T-cell (primary cell): Measurements from ENCODE around the gene MLH1. TPM values are rescaled to one million over a fixed set of nuclear protein-coding genes. Genes with fewer than 3 reads are reported as not detected.

Experiments used
- ATAC-seq, 4 experiments: fragments of 200-7000 bp in 3 of 4; fragments of 150-1000 bp in 1 of 4; cut with Tn5 transposase; replicated peaks in 1 of 4; 1 replicate in 3 of 4; 2 replicates in 1 of 4; pipeline ENCODE4 v1.10.0; 2021; ENCODE audit warnings: moderate library complexity in 3 of 4, mild to moderate bottlenecking in 2 of 4, moderate number of reproducible peaks in 1 of 4
- CTCF ChIA-PET, 2 donors: fragments of 300-600 bp; sonication (Branson Sonifier 250); formaldehyde crosslinking; loops; one replicate each; lab custom pipeline; 2022; ENCODE audit warnings: antibody characterized with exemption in 2 of 2; lab: Charles Lee
- POLR2A ChIA-PET, 2 donors: fragments of 300-600 bp; sonication (Branson Sonifier 250); formaldehyde crosslinking; loops; one replicate each; lab custom pipeline; 2022; ENCODE audit warnings: antibody characterized with exemption in 2 of 2; lab: Charles Lee
- DNase-seq, 35 experiments: peaks; one replicate each; pipeline versions ENCODE4 v3.0.0 to v3.0.0-alpha.2; 2013 to 2023
- H3K27ac ChIP-seq: one replicate; pipeline ENCODE4 v1.5.1; 2013; ENCODE audit warnings: low read length
- H3K27me3 ChIP-seq, 2 experiments: replicated peaks in 1 of 2; 1 replicate in 1 of 2; 2 replicates in 1 of 2; pipeline versions ENCODE4 v1.6.1 to v1.7.0; 2013; ENCODE audit warnings: low read length in 1 of 2, mixed read lengths in 1 of 2; ENCODE audit not compliant: control insufficient read depth in 2 of 2, insufficient read depth in 2 of 2; ENCODE audit errors: extremely low read depth in 1 of 2
- H3K36me3 ChIP-seq, 2 donors: 1 replicate in 1 of 2; 2 replicates in 1 of 2; pipeline versions ENCODE4 v1.6.1 to v1.7.0; 2013; ENCODE audit warnings: low read length in 1 of 2; ENCODE audit not compliant: control insufficient read depth in 2 of 2, insufficient read depth in 1 of 2; ENCODE audit errors: extremely low read depth in 1 of 2
- H3K4me1 ChIP-seq, 2 experiments: 1 replicate in 1 of 2; 2 replicates in 1 of 2; pipeline versions ENCODE4 v1.6.1 to v1.7.0; 2013; ENCODE audit warnings: low read length in 2 of 2, mixed read lengths in 1 of 2; ENCODE audit not compliant: insufficient read depth in 2 of 2, control insufficient read depth in 1 of 2; ENCODE audit errors: extremely low read depth in 1 of 2
- H3K4me3 ChIP-seq, 2 donors: 1 replicate in 1 of 2; 2 replicates in 1 of 2; pipeline versions ENCODE4 v1.5.1 to v1.7.0; 2013; ENCODE audit warnings: mild to moderate bottlenecking in 2 of 2, low read length in 1 of 2, moderate library complexity in 1 of 2; ENCODE audit not compliant: control insufficient read depth in 1 of 2; ENCODE audit errors: extremely low read depth in 1 of 2
- H3K9me3 ChIP-seq: 2 replicates; pipeline ENCODE4 v1.7.0; 2013
- H3K27ac Mint-ChIP-seq, 2 donors: one replicate each; pipeline ENCODE4 v1.8.0; 2020 to 2021; ENCODE audit warnings: mild to moderate bottlenecking in 2 of 2, mixed read lengths in 2 of 2
- H3K27me3 Mint-ChIP-seq, 2 donors: one replicate each; pipeline ENCODE4 v1.8.0; 2021 to 2022; ENCODE audit warnings: mixed read lengths in 2 of 2
- H3K36me3 Mint-ChIP-seq: one replicate; pipeline ENCODE4 v1.8.0; 2021; ENCODE audit warnings: mixed read lengths
- H3K4me1 Mint-ChIP-seq, 3 donors: one replicate each; pipeline ENCODE4 v1.8.0; 2020 to 2022; ENCODE audit warnings: mixed read lengths in 3 of 3, mild to moderate bottlenecking in 1 of 3
- H3K4me3 Mint-ChIP-seq, 3 donors: one replicate each; pipeline ENCODE4 v1.8.0; 2020 to 2022; ENCODE audit warnings: mild to moderate bottlenecking in 3 of 3, mixed read lengths in 3 of 3, moderate library complexity in 3 of 3
- H3K9me3 Mint-ChIP-seq, 3 donors: one replicate each; pipeline ENCODE4 v1.8.0; 2020 to 2022; ENCODE audit warnings: mixed read lengths in 3 of 3
- WGBS: methylation state at CpG from one replicate; pipeline ENCODE4 v1.1.5; 2013; ENCODE audit warnings: missing lambda C conversion rate; ENCODE audit not compliant: insufficient coverage; 5-methylcytosine and 5-hydroxymethylcytosine counted together
- total RNA-seq, 35 experiments: library from RNA in 6 of 35; stranded (reverse) in 6 of 35; fragments of 120-200 nt in 1 of 35; gene quantifications; one replicate each; pipeline versions ENCODE4 v1.2.1 to v1.2.4 and lab custom pipeline; 2013 to 2026

MLH1 gene
- total RNA-seq, 5 donors from 2014 or later (not counting 1 experiment from before 2014, with no cell fraction given): 24.7 to 32.4 (median 28.6) TPM

DNA sequence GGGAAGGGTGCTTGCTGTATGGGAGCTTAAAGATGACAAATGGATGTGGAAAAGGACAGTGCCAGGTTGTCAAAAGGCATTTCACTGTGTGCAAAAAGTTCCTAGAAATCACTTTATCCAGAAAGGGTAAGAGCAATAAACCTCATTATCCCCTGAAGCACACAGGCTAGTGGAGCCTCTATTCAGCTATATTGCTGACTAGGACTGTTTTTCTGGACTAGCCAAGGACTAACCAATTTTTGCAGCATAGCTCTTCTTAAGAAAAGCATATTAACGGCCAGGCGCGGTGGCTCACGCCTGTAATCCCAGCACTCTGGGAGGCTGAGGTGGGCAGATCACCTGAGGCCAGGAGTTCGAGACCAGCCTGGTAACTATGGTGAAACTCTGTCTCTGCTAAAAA is 64.8 kb downstream of the MLH1 start:
- Histone ChIP-seq H3K9me3 (no peaks in the 10 kb centered on the region), H3K36me3 (peaks cover 3 to 70% of the 10 kb centered on the region in 2 donors), H3K4me3 (no peak overlapping the region), H3K27ac (no peak overlapping the region), H3K4me1 (no peaks in the 10 kb centered on the region), H3K27me3 (no peaks in the 10 kb centered on the region)
- Mint-ChIP-seq H3K27ac (no peak overlapping the region), H3K36me3 (peaks cover 53% of the 10 kb centered on the region), H3K4me3 (no peak overlapping the region), H3K9me3 (no peaks in the 10 kb centered on the region), H3K27me3 (no peaks in the 10 kb centered on the region), H3K4me1 (no peaks in the 10 kb centered on the region)
- WGBS: 100% methylated on average over 4 of the region's 5 CpGs
- DNase-seq (no peak), ATAC-seq (no peak)
- ChIA-PET POLR2A (no interaction called here), CTCF (no interaction called here)

- no peak overlapping the region for H3K27ac Mint-ChIP-seq
- Histone ChIP-seq H3K27ac (no peak overlapping the region), H3K36me3 (peaks cover 0 to 36% of the 10 kb centered on the region in 2 donors), H3K4me1 (no peaks in the 10 kb centered on the region), H3K27me3 (no peaks in the 10 kb centered on the region), H3K9me3 (no peaks in the 10 kb centered on the region), H3K4me3 (no peak overlapping the region)
- DNase-seq (no peak), ATAC-seq (no peak)
- no peaks in the 10 kb centered on the region for H3K27me3 Mint-ChIP-seq
- 97% methylated on average over 3 of the region's 3 CpGs for WGBS
- peaks cover 0 to 4% (median 2%) of the 10 kb centered on the region in 3 donors for H3K4me1 Mint-ChIP-seq
- ChIA-PET CTCF (no interaction called here), POLR2A (interaction anchor here in 1 of 2 donors (0.6 kb wide), 1 partner anchor 16 kb away, joined by 3 read pairs; no protein-coding TSS in a partner anchor)
- peaks cover 57% of the 10 kb centered on the region for H3K36me3 Mint-ChIP-seq
- H3K9me3 Mint-ChIP-seq: no peaks in the 10 kb centered on the region
- no peak overlapping the region for H3K4me3 Mint-ChIP-seq
These were observed 71.4 kb downstream of the MLH1 start for GRCh38 chr3:37064747-37065146.

DNA sequence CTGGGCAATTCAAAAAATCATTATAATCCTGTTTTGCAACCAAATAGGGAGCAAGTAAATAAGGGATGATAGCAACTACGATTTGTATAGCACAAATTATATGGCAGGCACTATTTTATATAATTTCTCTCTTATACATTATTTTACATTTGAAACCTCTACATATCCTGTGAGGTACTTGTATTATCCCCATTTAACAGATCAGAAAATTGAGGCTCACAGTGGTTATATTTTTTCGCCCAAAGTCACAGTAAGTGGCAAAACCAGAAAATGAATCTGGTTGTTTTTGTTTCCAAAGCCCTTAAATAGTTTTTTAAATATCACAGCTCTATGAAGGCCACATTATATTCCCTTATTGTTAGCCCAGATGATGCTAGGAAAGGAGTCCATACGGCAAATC is 74.3 kb downstream of the MLH1 start:
- H3K4me3 ChIP-seq: no peak overlapping the region
- DNase-seq: no peak
- Mint-ChIP-seq H3K9me3 (no peaks in the 10 kb centered on the region), H3K4me3 (no peak overlapping the region), H3K27ac (no peak overlapping the region), H3K4me1 (peaks cover 0 to 4% (median 2%) of the 10 kb centered on the region in 3 donors), H3K27me3 (no peaks in the 10 kb centered on the region), H3K36me3 (peaks cover 48% of the 10 kb centered on the region)
- peaks cover 0 to 26% of the 10 kb centered on the region in 2 donors for H3K36me3 ChIP-seq
- no peak for ATAC-seq
- POLR2A ChIA-PET: no interaction called here
- CTCF ChIA-PET: interaction anchor here in 1 of 2 donors (0.5 kb wide), 1 partner anchor 145 kb away, joined by 3 read pairs; no protein-coding TSS in a partner anchor
- H3K9me3 ChIP-seq: no peaks in the 10 kb centered on the region
- H3K4me1 ChIP-seq: peaks cover 0 to 1% of the 10 kb centered on the region in 2 experiments
- WGBS: 100% methylated on average over 1 of the region's 3 CpGs
- H3K27ac ChIP-seq: no peak overlapping the region
- H3K27me3 ChIP-seq: no peaks in the 10 kb centered on the region

DNA sequence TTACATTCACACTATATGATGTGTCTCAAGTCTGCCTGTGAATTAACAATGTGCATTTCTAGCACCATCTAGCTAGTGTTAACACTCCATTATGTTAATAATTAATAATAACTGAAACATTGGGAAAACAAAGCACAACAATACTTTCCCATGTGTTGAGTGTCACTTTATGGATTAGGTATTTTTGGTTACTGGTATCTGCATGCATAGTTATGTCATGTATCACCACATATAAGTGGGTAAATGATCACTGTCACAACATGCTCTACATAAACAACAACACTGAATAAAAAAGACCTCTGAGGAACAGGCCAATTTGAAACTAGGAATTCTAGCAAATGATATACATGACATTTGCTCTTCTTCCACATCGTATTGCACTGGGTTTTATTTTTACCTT is 74.7 kb downstream of the MLH1 start:
- ATAC-seq (no peak), DNase-seq (no peak)
- ChIA-PET POLR2A (no interaction called here), CTCF (interaction anchor here in 1 of 2 donors (0.5 kb wide), 1 partner anchor 145 kb away, joined by 3 read pairs; no protein-coding TSS in a partner anchor)
- Mint-ChIP-seq H3K27me3 (no peaks in the 10 kb centered on the region), H3K4me3 (no peak overlapping the region), H3K9me3 (no peaks in the 10 kb centered on the region), H3K27ac (no peak overlapping the region), H3K36me3 (peaks cover 46% of the 10 kb centered on the region), H3K4me1 (peaks cover 0 to 6% (median 6%) of the 10 kb centered on the region in 3 donors)
- Histone ChIP-seq H3K36me3 (peaks cover 0 to 21% of the 10 kb centered on the region in 2 donors), H3K27ac (no peak overlapping the region), H3K27me3 (no peaks in the 10 kb centered on the region), H3K4me3 (no peak overlapping the region), H3K9me3 (no peaks in the 10 kb centered on the region), H3K4me1 (peaks cover 0 to 4% of the 10 kb centered on the region in 2 experiments)
- 100% methylated on average over 1 of the region's 1 CpG for WGBS

DNA sequence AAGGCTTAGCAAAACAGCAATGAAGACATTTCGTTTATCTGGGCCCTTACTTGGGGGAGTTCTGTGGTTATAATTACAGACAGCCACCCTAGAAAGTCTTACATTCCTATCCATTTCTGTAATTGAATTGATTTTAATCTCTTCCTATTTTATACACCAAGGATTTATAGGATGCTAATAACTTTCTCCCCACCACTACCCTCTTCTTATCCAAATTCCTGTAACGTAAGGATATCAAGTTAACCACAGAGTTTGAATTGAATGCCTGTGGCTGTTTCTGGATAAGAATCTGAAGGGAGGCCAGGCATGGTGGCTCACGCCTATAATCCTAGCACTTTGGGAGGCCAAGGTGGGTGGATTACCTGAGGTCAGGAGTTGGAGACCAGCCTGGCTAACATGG is 78.6 kb downstream of the MLH1 start:
- Histone ChIP-seq H3K36me3 (peaks cover 0 to 15% of the 10 kb centered on the region in 2 donors), H3K4me1 (peaks cover 0 to 4% of the 10 kb centered on the region in 2 experiments), H3K4me3 (no peak overlapping the region), H3K9me3 (no peaks in the 10 kb centered on the region), H3K27me3 (no peaks in the 10 kb centered on the region), H3K27ac (no peak overlapping the region)
- H3K9me3 Mint-ChIP-seq: no peaks in the 10 kb centered on the region
- H3K4me1 Mint-ChIP-seq: peaks cover 5 to 12% (median 5%) of the 10 kb centered on the region in 3 donors
- no peak overlapping the region for H3K27ac Mint-ChIP-seq
- H3K4me3 Mint-ChIP-seq: no peak overlapping the region
- WGBS: no CpG with 5 or more reads among the region's 3 CpGs
- no peak for ATAC-seq
- ChIA-PET CTCF (no interaction called here), POLR2A (no interaction called here)
- no peaks in the 10 kb centered on the region for H3K27me3 Mint-ChIP-seq
- H3K36me3 Mint-ChIP-seq: peaks cover 45% of the 10 kb centered on the region
- DNase-seq: no peak

- H3K36me3 Mint-ChIP-seq: peaks cover 52% of the 10 kb centered on the region
- H3K27me3 Mint-ChIP-seq: no peaks in the 10 kb centered on the region
- peaks cover 5 to 12% (median 5%) of the 10 kb centered on the region in 3 donors for H3K4me1 Mint-ChIP-seq
- no peak overlapping the region for H3K4me3 Mint-ChIP-seq
- no peak overlapping the region for H3K4me3 ChIP-seq
- peaks cover 0 to 4% of the 10 kb centered on the region in 2 experiments for H3K4me1 ChIP-seq
- no peaks in the 10 kb centered on the region for H3K9me3 ChIP-seq
- CTCF ChIA-PET: interaction anchor here in 1 of 2 donors (0.7 kb wide), 1 partner anchor 151 kb away, joined by 4 read pairs; no protein-coding TSS in a partner anchor
- no peak for ATAC-seq
- H3K27me3 ChIP-seq: no peaks in the 10 kb centered on the region
- H3K27ac Mint-ChIP-seq: no peak overlapping the region
- H3K27ac ChIP-seq: no peak overlapping the region
- H3K36me3 ChIP-seq: peaks cover 0 to 15% of the 10 kb centered on the region in 2 donors
- POLR2A ChIA-PET: no interaction called here
- DNase-seq: no peak
- no peaks in the 10 kb centered on the region for H3K9me3 Mint-ChIP-seq
- WGBS: 11% methylated on average over 1 of the region's 2 CpGs
These were observed 79.6 kb downstream of the MLH1 start for GRCh38 chr3:37072892-37073291.
